H9 (cell line): ENCODE results near the gene C2orf72. TPM values are rescaled to one million over a fixed set of nuclear protein-coding genes. Genes with fewer than 3 reads are reported as not detected.
"Not testable (repeated sequence)": the region's sequence is repeated elsewhere in the genome, so short reads cannot be mapped to it uniquely, and the experiment has no call there.

Experiments
- DNase-seq: peaks from one replicate; pipeline ENCODE4 v3.0.0-alpha.2; 2017
- H2AFZ ChIP-seq: one replicate; pipeline ENCODE4 v1.6.1; 2013; ENCODE audit warnings: mild to moderate bottlenecking, low read length, control low read depth, moderate library complexity
- H2AK5ac ChIP-seq: 2 replicates; pipeline ENCODE4 v1.6.1; 2013; ENCODE audit warnings: low read length, control low read depth, mixed read lengths; ENCODE audit not compliant: insufficient read length
- H2BK120ac ChIP-seq: one replicate; pipeline ENCODE4 v1.6.1; 2013; ENCODE audit warnings: low read depth, mild to moderate bottlenecking, low read length, control low read depth, inconsistent platforms; ENCODE audit not compliant: poor library complexity, severe bottlenecking
- H2BK12ac ChIP-seq: 2 replicates; pipeline ENCODE4 v1.6.1; 2013; ENCODE audit warnings: low read length, control low read depth, mixed read lengths, low read depth; ENCODE audit not compliant: insufficient read length
- H2BK15ac ChIP-seq: 2 replicates; pipeline ENCODE4 v1.6.1; 2013; ENCODE audit warnings: low read depth, low read length, control low read depth
- H2BK20ac ChIP-seq: one replicate; pipeline ENCODE4 v1.6.1; 2013; ENCODE audit warnings: low read depth, mild to moderate bottlenecking, low read length, control low read depth, inconsistent platforms; ENCODE audit not compliant: poor library complexity, severe bottlenecking
- H2BK5ac ChIP-seq: 2 replicates; pipeline ENCODE4 v1.6.1; 2013; ENCODE audit warnings: low read length, control low read depth, mixed read lengths; ENCODE audit not compliant: insufficient read length
- H3K14ac ChIP-seq: 2 replicates; pipeline ENCODE4 v1.6.1; 2013; ENCODE audit warnings: low read length, control low read depth; ENCODE audit not compliant: insufficient read depth
- H3K18ac ChIP-seq: 2 replicates; pipeline ENCODE4 v1.6.1; 2013; ENCODE audit warnings: low read depth, mild to moderate bottlenecking, mixed read lengths, low read length, control low read depth; ENCODE audit not compliant: insufficient read length
- H3K23ac ChIP-seq: 2 replicates; pipeline ENCODE4 v1.6.1; 2013; ENCODE audit warnings: low read length, control low read depth, mixed read lengths, low read depth; ENCODE audit not compliant: insufficient read length
- H3K23me2 ChIP-seq: 2 replicates; pipeline ENCODE4 v1.6.1; 2013; ENCODE audit warnings: low read depth, mild to moderate bottlenecking, mixed read lengths, low read length, control low read depth; ENCODE audit not compliant: insufficient read length, poor library complexity, severe bottlenecking
- H3K27ac ChIP-seq: 2 replicates; pipeline ENCODE4 v1.5.1; 2013; ENCODE audit warnings: low read length, control low read depth, mixed read lengths, low read depth; ENCODE audit not compliant: insufficient read length
- H3K27me3 ChIP-seq: 2 replicates; pipeline ENCODE4 v1.6.1; 2013; ENCODE audit warnings: low read length, control low read depth, inconsistent platforms; ENCODE audit not compliant: insufficient read depth
- H3K4ac ChIP-seq: 2 replicates; pipeline ENCODE4 v1.6.1; 2013; ENCODE audit warnings: low read depth, mild to moderate bottlenecking, control low read depth, inconsistent platforms, low read length, moderate library complexity
- H3K4me1 ChIP-seq: 2 replicates; pipeline ENCODE4 v1.6.1; 2013; ENCODE audit warnings: low read length, control low read depth, inconsistent platforms; ENCODE audit not compliant: insufficient read depth
- H3K4me2 ChIP-seq: 2 replicates; pipeline ENCODE4 v1.6.1; 2013; ENCODE audit warnings: low read length, control low read depth, mixed read lengths; ENCODE audit not compliant: insufficient read length, insufficient read depth
- H3K56ac ChIP-seq: 2 replicates; pipeline ENCODE4 v1.6.1; 2013; ENCODE audit warnings: low read depth, mild to moderate bottlenecking, mixed read lengths, low read length, control low read depth; ENCODE audit not compliant: insufficient read length
- H3K79me1 ChIP-seq: 2 replicates; pipeline ENCODE4 v1.6.1; 2013; ENCODE audit warnings: low read depth, mild to moderate bottlenecking, moderate library complexity, low read length, control low read depth, inconsistent platforms; ENCODE audit not compliant: insufficient read depth, poor library complexity, severe bottlenecking
- H3K79me2 ChIP-seq: 2 replicates; pipeline ENCODE4 v1.6.1; 2013; ENCODE audit warnings: low read length, control low read depth, inconsistent platforms; ENCODE audit not compliant: insufficient read depth
- H3K9ac ChIP-seq: 2 replicates; pipeline ENCODE4 v1.6.1; 2013; ENCODE audit warnings: low read length, control low read depth, mixed read lengths; ENCODE audit not compliant: insufficient read length; ENCODE audit errors: extremely low read depth
- H3K9me3 ChIP-seq: one replicate; pipeline ENCODE4 v1.6.1; 2013; ENCODE audit warnings: low read depth, low read length, inconsistent platforms; ENCODE audit not compliant: control insufficient read depth
- H3T11ph ChIP-seq: one replicate; pipeline ENCODE4 v1.6.1; 2013; ENCODE audit warnings: mild to moderate bottlenecking, low read length, control low read depth, inconsistent platforms
- H4K20me1 ChIP-seq: one replicate; pipeline ENCODE4 v1.6.1; 2013; ENCODE audit not compliant: control insufficient read depth, insufficient read length, insufficient read depth
- H4K5ac ChIP-seq: 2 replicates; pipeline ENCODE4 v1.6.1; 2013; ENCODE audit warnings: low read depth, mild to moderate bottlenecking, mixed read lengths, low read length, control low read depth; ENCODE audit not compliant: insufficient read length
- H4K8ac ChIP-seq: replicated peaks from 2 replicates; pipeline ENCODE4 v1.6.1; 2013; ENCODE audit warnings: low read length, control low read depth, mixed read lengths, low read depth; ENCODE audit not compliant: insufficient read length
- H4K91ac ChIP-seq: 2 replicates; pipeline ENCODE4 v1.6.1; 2013; ENCODE audit warnings: low read depth, mild to moderate bottlenecking, moderate library complexity, mixed read lengths, low read length, control low read depth; ENCODE audit not compliant: insufficient read length
- H3K27ac Mint-ChIP-seq, 3 experiments: 2 replicates in 2 of 3; 3 replicates in 1 of 3; pipeline ENCODE4 v1.8.0; 2020 to 2021; ENCODE audit warnings: mixed read lengths in 3 of 3, mild to moderate bottlenecking in 1 of 3, moderate library complexity in 1 of 3
- H3K27me3 Mint-ChIP-seq: 2 replicates; pipeline ENCODE4 v1.8.0; 2021; ENCODE audit warnings: low read depth, mild to moderate bottlenecking, moderate library complexity, mixed read lengths
- H3K36me3 Mint-ChIP-seq, 3 experiments: 2 replicates in 2 of 3; 3 replicates in 1 of 3; pipeline ENCODE4 v1.8.0; 2020 to 2021; ENCODE audit warnings: low read depth in 3 of 3, mixed read lengths in 3 of 3; ENCODE audit not compliant: insufficient read depth in 1 of 3
- H3K4me1 Mint-ChIP-seq, 2 experiments: 2 replicates each; pipeline ENCODE4 v1.8.0; 2020; ENCODE audit warnings: mixed read lengths in 2 of 2
- H3K4me3 Mint-ChIP-seq, 2 experiments: 2 replicates in 1 of 2; 3 replicates in 1 of 2; pipeline ENCODE4 v1.8.0; 2020 to 2021; ENCODE audit warnings: mild to moderate bottlenecking in 2 of 2, mixed read lengths in 2 of 2, moderate library complexity in 1 of 2
- H3K9me3 Mint-ChIP-seq, 2 experiments: 2 replicates in 1 of 2; 3 replicates in 1 of 2; pipeline ENCODE4 v1.8.0; 2020; ENCODE audit warnings: mild to moderate bottlenecking in 2 of 2, mixed read lengths in 2 of 2, moderate library complexity in 1 of 2
- WGBS: extraction: QIAGEN DNeasy Blood & Tissue Kit; methylation state at CpG from one replicate; pipeline ENCODE4 v1.1.7; 2013; ENCODE audit warnings: missing lambda C conversion rate, low lambda C conversion rate, mixed read lengths; ENCODE audit not compliant: insufficient read length; ENCODE audit errors: extremely low coverage; 5-methylcytosine and 5-hydroxymethylcytosine counted together
- total RNA-seq: library from RNA; stranded (reverse); gene quantifications from 2 replicates; pipeline ENCODE4 v1.2.1, GENCODE V29; 2021
- TF ChIP-seq, protein P1 (sequence below): fragments of 200-600 bp; sonication (generic); conservative IDR thresholded peaks from 3 replicates; pipeline ENCODE4 v1.8.0; 2021; ENCODE audit warnings: antibody characterized with exemption, mild to moderate bottlenecking

Gene C2orf72
- total RNA-seq, 1 experiment from 2014 or later, result 1.0 TPM

DNA sequence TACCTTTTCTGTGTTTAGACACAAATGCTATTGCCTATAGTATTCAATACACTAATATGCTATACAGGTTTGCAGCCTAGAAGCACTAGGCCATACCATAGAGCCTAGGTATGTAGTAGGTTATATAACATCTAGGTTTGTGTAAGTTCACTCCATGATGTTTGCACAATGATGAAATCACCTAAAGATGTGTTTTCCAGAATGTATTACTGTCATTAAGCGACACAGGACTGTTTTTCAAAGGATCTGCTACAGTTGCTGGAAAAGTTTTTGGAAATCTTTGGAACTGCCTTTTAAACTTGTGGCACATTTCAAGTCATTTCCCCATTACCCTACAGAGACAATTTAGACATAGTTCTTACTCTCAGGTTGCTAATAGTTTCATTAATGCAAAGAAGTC lies 28.6 kb downstream of the C2orf72 start:
- Histone ChIP-seq H2BK120ac (no peak overlapping the region), H2AK5ac (no peak overlapping the region), H2BK20ac (no peak overlapping the region), H2BK5ac (no peak overlapping the region), H3K23me2 (no peaks in the 10 kb centered on the region), H4K91ac (no peak overlapping the region), H2BK12ac (no peak overlapping the region), H4K8ac (no peak overlapping the region), H3K4me1 (no peaks in the 10 kb centered on the region), H2BK15ac (no peak overlapping the region), H3T11ph (no peak overlapping the region), H3K14ac (no peak overlapping the region), H3K79me2 (no peaks in the 10 kb centered on the region; the same call in 1 of the 2 replicates), H3K9ac (no peak overlapping the region), H4K5ac (no peak overlapping the region), H3K18ac (no peak overlapping the region), H3K27me3 (no peaks in the 10 kb centered on the region), H3K9me3 (no peaks in the 10 kb centered on the region), H3K56ac (no peak overlapping the region), H2AFZ (no peak overlapping the region), H3K27ac (no peak overlapping the region), H3K23ac (no peak overlapping the region), H3K4ac (no peak overlapping the region), H4K20me1 (no peaks in the 10 kb centered on the region), H3K4me2 (no peak overlapping the region), H3K79me1 (peaks cover 5% of the 10 kb centered on the region)
- no peak for DNase-seq
- no CpG with 5 or more reads among the region's 1 CpG for WGBS
- no peak overlapping the region for H3K4me3 Mint-ChIP-seq
- no peaks in the 10 kb centered on the region for H3K4me1 Mint-ChIP-seq
- H3K9me3 Mint-ChIP-seq, result no peaks in the 10 kb centered on the region
- H3K27ac Mint-ChIP-seq, result no peak overlapping the region
- peaks cover 34 to 84% (median 76%) of the 10 kb centered on the region in 3 experiments; a peak in 6 of 7 replicates for H3K36me3 Mint-ChIP-seq
- TF ChIP-seq, protein P1, sequence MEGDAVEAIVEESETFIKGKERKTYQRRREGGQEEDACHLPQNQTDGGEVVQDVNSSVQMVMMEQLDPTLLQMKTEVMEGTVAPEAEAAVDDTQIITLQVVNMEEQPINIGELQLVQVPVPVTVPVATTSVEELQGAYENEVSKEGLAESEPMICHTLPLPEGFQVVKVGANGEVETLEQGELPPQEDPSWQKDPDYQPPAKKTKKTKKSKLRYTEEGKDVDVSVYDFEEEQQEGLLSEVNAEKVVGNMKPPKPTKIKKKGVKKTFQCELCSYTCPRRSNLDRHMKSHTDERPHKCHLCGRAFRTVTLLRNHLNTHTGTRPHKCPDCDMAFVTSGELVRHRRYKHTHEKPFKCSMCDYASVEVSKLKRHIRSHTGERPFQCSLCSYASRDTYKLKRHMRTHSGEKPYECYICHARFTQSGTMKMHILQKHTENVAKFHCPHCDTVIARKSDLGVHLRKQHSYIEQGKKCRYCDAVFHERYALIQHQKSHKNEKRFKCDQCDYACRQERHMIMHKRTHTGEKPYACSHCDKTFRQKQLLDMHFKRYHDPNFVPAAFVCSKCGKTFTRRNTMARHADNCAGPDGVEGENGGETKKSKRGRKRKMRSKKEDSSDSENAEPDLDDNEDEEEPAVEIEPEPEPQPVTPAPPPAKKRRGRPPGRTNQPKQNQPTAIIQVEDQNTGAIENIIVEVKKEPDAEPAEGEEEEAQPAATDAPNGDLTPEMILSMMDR, result no peak
- no peaks in the 10 kb centered on the region for H3K27me3 Mint-ChIP-seq

DNA sequence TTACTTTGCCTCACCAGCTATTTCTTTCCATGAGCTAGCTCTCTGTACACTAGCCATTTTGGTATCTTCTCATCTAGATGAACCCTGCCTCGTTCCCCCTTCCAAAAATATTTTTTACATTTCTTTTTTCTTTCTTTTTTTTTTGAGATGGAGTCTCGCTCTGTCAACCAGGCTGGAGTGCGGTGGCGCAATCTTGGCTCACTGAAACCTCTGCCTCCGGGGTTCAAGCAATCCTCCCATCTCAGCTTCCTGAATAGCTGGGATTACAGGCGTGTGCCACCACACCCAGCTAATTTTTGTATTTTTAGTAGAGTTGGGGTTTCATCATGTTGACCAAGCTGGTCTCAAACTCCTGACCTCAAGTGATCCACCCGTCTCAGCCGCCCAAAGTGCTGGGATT lies 30.2 kb downstream of the C2orf72 start:
- not testable (repeated sequence) for H3K14ac ChIP-seq, H2BK20ac ChIP-seq, H3K79me1 ChIP-seq, H3K9me3 Mint-ChIP-seq, DNase-seq, H2BK120ac ChIP-seq, H2BK12ac ChIP-seq, H2AK5ac ChIP-seq, H3K79me2 ChIP-seq, H3K23me2 ChIP-seq, H4K91ac ChIP-seq, H3K9me3 ChIP-seq, H2AFZ ChIP-seq, H3K4ac ChIP-seq, H4K20me1 ChIP-seq, H3K23ac ChIP-seq, H3K4me2 ChIP-seq, H3T11ph ChIP-seq, H3K18ac ChIP-seq, H4K8ac ChIP-seq, H3K9ac ChIP-seq, H3K4me1 ChIP-seq, H3K27me3 ChIP-seq, H3K4me1 Mint-ChIP-seq, H3K27ac Mint-ChIP-seq, H3K4me3 Mint-ChIP-seq, H2BK5ac ChIP-seq, H4K5ac ChIP-seq, H3K56ac ChIP-seq, H3K27me3 Mint-ChIP-seq, H2BK15ac ChIP-seq, H3K27ac ChIP-seq
- H3K36me3 Mint-ChIP-seq, result peaks cover 29 to 84% (median 75%) of the 10 kb centered on the region in 3 experiments; a peak in 6 of 7 replicates
- no CpG with 5 or more reads among the region's 8 CpGs for WGBS
